GM12864 (cell line): ENCODE measurements around the gene ERP44.

Experiments used
- DNase-seq: peaks from one replicate; pipeline ENCODE4 v3.0.0-alpha.2; 2011; ENCODE audit warnings: low read depth
- H3K4me3 ChIP-seq: 2 replicates; pipeline ENCODE4 v1.5.1; 2011; ENCODE audit warnings: mild to moderate bottlenecking, low read depth, low read length, control low read depth
- CTCF ChIP-seq: IDR thresholded peaks from 2 replicates; pipeline ENCODE4 v1.5.1; 2011; ENCODE audit warnings: low read depth, mild to moderate bottlenecking, moderate library complexity, low read length, control low read depth, inconsistent platforms; ENCODE audit errors: missing control alignments

The ERP44 gene

DNA sequence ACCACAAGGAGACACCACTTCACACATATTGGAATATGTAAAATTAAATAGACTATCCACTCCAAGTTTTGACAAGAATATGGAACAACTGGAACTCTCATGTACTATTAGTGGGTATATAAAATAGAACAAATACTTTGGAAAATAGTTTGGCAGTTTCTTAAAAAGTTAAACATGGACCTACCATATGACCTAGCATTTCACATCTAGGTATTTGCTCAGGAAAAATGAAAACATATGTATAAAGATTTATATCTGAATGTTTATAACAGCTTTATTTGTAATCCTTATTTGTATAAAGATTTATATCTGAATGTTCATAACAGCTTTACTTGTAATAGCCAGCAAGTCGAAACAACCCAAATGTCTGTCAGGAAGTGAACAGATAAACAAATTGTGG is 49.2 kb downstream of the ERP44 start:
- DNase-seq, result no peak
- no peak for TF ChIP-seq CTCF
- H3K4me3 ChIP-seq, result no peak overlapping the region

- no peak for DNase-seq
- no peak overlapping the region for H3K4me3 ChIP-seq
- no peak for TF ChIP-seq CTCF
These were observed 60.3 kb downstream of the ERP44 start for GRCh38 chr9:100038472-100038871.

- H3K4me3 ChIP-seq, result no peak overlapping the region
- no peak for TF ChIP-seq CTCF
These were observed 64.8 kb downstream of the ERP44 start for GRCh38 chr9:100033877-100034551.

DNA sequence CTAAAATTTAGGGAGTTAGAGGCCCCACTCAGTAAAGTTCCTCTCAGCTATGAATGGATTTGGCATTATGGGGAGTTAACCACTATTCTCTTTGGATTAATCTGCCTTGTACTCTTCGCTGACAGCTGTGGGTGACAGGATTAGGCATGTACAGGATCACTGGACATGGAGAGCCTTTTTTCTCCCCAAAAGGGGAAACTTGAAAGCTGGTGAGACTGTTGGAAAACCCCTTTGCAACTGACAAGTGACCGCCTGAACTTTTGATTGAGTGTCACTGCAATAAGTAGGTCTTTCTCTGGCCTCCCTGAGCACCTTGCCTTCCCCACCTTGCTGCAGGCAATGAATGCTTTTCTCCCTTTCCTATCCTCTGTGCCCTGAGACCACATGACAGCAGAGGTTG is 68.3 kb downstream of the ERP44 start:
- DNase-seq, result no peak
- no peak for TF ChIP-seq CTCF
- H3K4me3 ChIP-seq, result no peak overlapping the region

More at GRCh38 chr9:100033877-100034551, 64.8 kb downstream of the ERP44 start:
- DNase-seq, result no peak

GRCh38 chr9:100029251-100029650 is 69.5 kb downstream of the ERP44 start:
- DNase-seq, result no peak
- no peak overlapping the region for H3K4me3 ChIP-seq
- TF ChIP-seq CTCF, result no peak

DNA sequence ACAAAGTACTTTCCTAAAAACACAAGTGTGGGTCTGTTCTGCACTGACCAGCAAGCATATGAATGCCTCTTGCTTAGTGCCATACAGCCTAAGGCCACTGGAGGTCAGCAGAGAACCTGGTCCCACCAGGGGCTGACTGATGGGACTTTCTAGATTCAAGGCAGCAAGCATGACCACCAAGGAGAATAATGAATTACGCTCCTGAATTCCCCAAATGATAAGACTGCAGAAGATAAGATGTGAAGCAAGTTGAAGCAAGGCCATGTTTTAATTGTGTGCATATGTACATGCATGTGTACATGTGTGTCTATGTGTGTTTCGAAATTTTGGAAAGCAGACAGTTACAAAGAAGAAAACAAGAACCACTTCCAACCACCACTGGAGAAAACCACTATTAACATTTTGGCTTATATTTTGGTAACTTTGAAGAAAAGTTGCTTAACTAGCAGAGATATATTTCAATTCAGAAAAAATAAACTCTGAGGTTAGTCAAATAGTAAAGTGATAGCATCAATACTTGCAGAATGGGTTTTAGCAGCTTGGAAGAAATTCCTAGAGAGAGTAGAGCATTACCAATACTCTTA is 70.5 kb downstream of the ERP44 start:
- H3K4me3 ChIP-seq, result no peak overlapping the region
- peak; percentile 98 for TF ChIP-seq CTCF
- DNase-seq, result peak; percentile 65

DNA sequence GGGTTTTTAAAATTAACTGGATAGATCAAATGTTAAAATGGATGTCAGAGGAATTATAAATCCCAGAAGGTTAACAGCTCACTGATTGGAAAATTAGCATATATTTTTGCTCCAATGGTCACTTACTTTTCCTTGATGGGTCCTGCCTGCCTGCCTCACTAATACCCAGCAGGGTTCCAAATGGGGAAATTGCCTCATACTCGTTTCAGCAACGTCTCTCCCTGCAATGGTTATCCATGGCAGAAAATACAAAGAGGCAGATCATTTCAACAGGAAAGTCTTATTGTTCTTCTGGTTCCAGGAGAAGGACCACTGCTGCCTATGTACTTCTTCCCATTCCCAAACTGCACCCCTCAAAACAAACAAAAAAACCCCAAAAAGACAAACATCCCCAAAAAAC is 71.3 kb downstream of the ERP44 start:
- no peak for DNase-seq
- TF ChIP-seq CTCF, result no peak
- no peak overlapping the region for H3K4me3 ChIP-seq
